Osteoblast (primary cell): ENCODE results near the gene SHROOM3. TPM values are rescaled to one million over a fixed set of nuclear protein-coding genes. Genes with fewer than 3 reads are reported as not detected.

Experiments
- DNase-seq: peaks from one replicate; pipeline ENCODE4 v3.0.0; 2011; ENCODE audit warnings: low spot score, mixed read lengths; ENCODE audit not compliant: insufficient read length; ENCODE audit errors: missing footprints
- H2AFZ ChIP-seq: 2 replicates; pipeline ENCODE4 v1.6.0; 2011; ENCODE audit warnings: mild to moderate bottlenecking, low read length
- H3K27ac ChIP-seq: 2 replicates; pipeline ENCODE4 v1.5.1; 2011; ENCODE audit warnings: mild to moderate bottlenecking, low read depth, low read length, moderate library complexity
- H3K27me3 ChIP-seq: 2 replicates; pipeline ENCODE4 v1.6.0; 2012; ENCODE audit warnings: mild to moderate bottlenecking, control low read depth, inconsistent platforms, low read length, moderate library complexity; ENCODE audit not compliant: insufficient read depth
- H3K36me3 ChIP-seq: 2 replicates; pipeline ENCODE4 v1.5.1; 2011; ENCODE audit warnings: mild to moderate bottlenecking, low read length, control low read depth, moderate library complexity; ENCODE audit not compliant: insufficient read depth
- H3K4me1 ChIP-seq: 2 replicates; pipeline ENCODE4 v1.5.1; 2011; ENCODE audit warnings: mild to moderate bottlenecking, low read length, control low read depth, moderate library complexity; ENCODE audit not compliant: insufficient read depth
- H3K4me2 ChIP-seq: 2 replicates; pipeline ENCODE4 v1.6.0; 2011; ENCODE audit warnings: mild to moderate bottlenecking, low read length; ENCODE audit not compliant: insufficient read depth
- H3K4me3 ChIP-seq: fragments of 200-600 bp; sonication (generic); 3 replicates; pipeline ENCODE4 v1.5.1; 2012; ENCODE audit warnings: mild to moderate bottlenecking, low read length, inconsistent platforms; ENCODE audit not compliant: insufficient read depth
- H3K79me2 ChIP-seq: 2 replicates; pipeline ENCODE4 v1.6.0; 2012; ENCODE audit warnings: mild to moderate bottlenecking, low read length, control low read depth, inconsistent platforms; ENCODE audit not compliant: insufficient read depth
- H3K9me3 ChIP-seq: 2 replicates; pipeline ENCODE4 v1.5.1; 2011; ENCODE audit warnings: low read depth, low read length, control low read depth
- H4K20me1 ChIP-seq: 2 replicates; pipeline ENCODE4 v1.6.0; 2012; ENCODE audit warnings: mild to moderate bottlenecking, low read length, control low read depth; ENCODE audit not compliant: insufficient read depth
- CTCF ChIP-seq: IDR thresholded peaks from 2 replicates; pipeline ENCODE4 v1.5.1; 2011; ENCODE audit warnings: mild to moderate bottlenecking, low read depth, low read length, moderate library complexity; ENCODE audit errors: extremely low read depth
- total RNA-seq: library from RNA; depleted of rRNA; stranded (reverse); fragments of >200 nt; gene quantifications from 2 replicates; pipeline ENCODE4 v1.2.3, GENCODE V29; 2012

The SHROOM3 gene
- total RNA-seq, 1 donor = 9.8 TPM

GRCh38 chr4:76641758-76642157 is 206.7 kb downstream of the SHROOM3 start:
- Histone ChIP-seq H3K36me3 (peaks cover 4% of the 10 kb centered on the region), H4K20me1 (no peaks in the 10 kb centered on the region), H3K4me3 (no peak overlapping the region), H2AFZ (no peak overlapping the region), H3K4me1 (peaks cover 25% of the 10 kb centered on the region), H3K27ac (no peak overlapping the region), H3K79me2 (peaks cover 43% of the 10 kb centered on the region), H3K9me3 (no peaks in the 10 kb centered on the region), H3K4me2 (no peak overlapping the region), H3K27me3 (no peaks in the 10 kb centered on the region)
- no peak for DNase-seq
- no peak for TF ChIP-seq CTCF

- no peaks in the 10 kb centered on the region for H3K27me3 ChIP-seq
- no peak for TF ChIP-seq CTCF
- H3K36me3 ChIP-seq = peaks cover 4% of the 10 kb centered on the region
- peaks cover 39% of the 10 kb centered on the region for H3K79me2 ChIP-seq
- H3K4me2 ChIP-seq = no peak overlapping the region
- H3K4me3 ChIP-seq = no peak overlapping the region
- H3K9me3 ChIP-seq = no peaks in the 10 kb centered on the region
- no peak for DNase-seq
- no peak overlapping the region for H3K27ac ChIP-seq
- H3K4me1 ChIP-seq = peaks cover 8% of the 10 kb centered on the region
- no peaks in the 10 kb centered on the region for H4K20me1 ChIP-seq
- H2AFZ ChIP-seq = peak overlapping the region; percentile 50
Measured at GRCh38 chr4:76644831-76645485, 209.9 kb downstream of the SHROOM3 start.

GRCh38 chr4:76649086-76649485 is 214.1 kb downstream of the SHROOM3 start:
- Histone ChIP-seq H3K4me3 (no peak overlapping the region), H3K79me2 (peaks cover 6% of the 10 kb centered on the region), H2AFZ (no peak overlapping the region), H3K27me3 (no peaks in the 10 kb centered on the region), H3K9me3 (no peaks in the 10 kb centered on the region), H4K20me1 (no peaks in the 10 kb centered on the region), H3K27ac (no peak overlapping the region), H3K36me3 (peaks cover 4% of the 10 kb centered on the region), H3K4me1 (peaks cover 5% of the 10 kb centered on the region), H3K4me2 (no peak overlapping the region)
- no peak for TF ChIP-seq CTCF
- no peak for DNase-seq

- Histone ChIP-seq H3K4me3 (no peak overlapping the region), H4K20me1 (no peaks in the 10 kb centered on the region), H3K79me2 (no peaks in the 10 kb centered on the region), H3K9me3 (no peaks in the 10 kb centered on the region), H3K36me3 (no peaks in the 10 kb centered on the region), H3K4me2 (peak overlapping the region; percentile 8), H3K27me3 (no peaks in the 10 kb centered on the region), H3K4me1 (peaks cover 23% of the 10 kb centered on the region), H2AFZ (no peak overlapping the region), H3K27ac (no peak overlapping the region)
- no peak for DNase-seq
- TF ChIP-seq CTCF = no peak
Measured at GRCh38 chr4:76651616-76652015, 216.6 kb downstream of the SHROOM3 start.
